ENCODE results near the gene STIMATE. TPM values are rescaled to one million over a fixed set of nuclear protein-coding genes. Genes with fewer than 3 reads are reported as not detected.

STIMATE gene
- total and polyA plus RNA-seq, 2 of the 4 experiments (the other 2 are of a cell fraction), result 10.6 to 17.8 TPM

GRCh38 chr3:52896151-52896550 lies 1.2 kb downstream of the STIMATE start:
- in situ Hi-C loops (cut with MboI; ENCODE audit: low sequenced_read_pairs), result no loop called here
- CTCF ChIA-PET, result interaction anchor here (0.6 kb wide), 1 partner anchor 406 kb away, joined by 3 read pairs; no protein-coding TSS in a partner anchor

More at GRCh38 chr3:52896151-52896550, 1.2 kb downstream of the STIMATE start:
- H2AK5ac ChIP-seq (ENCODE audit: low read depth, low read length), result no peak overlapping the region
- no peak overlapping the region for H4K5ac ChIP-seq (ENCODE audit: low read depth, low read length)
- H4K8ac ChIP-seq (ENCODE audit: low read depth in 2 of 2, low read length in 2 of 2), result no peak overlapping the region
- H3K79me1 ChIP-seq (ENCODE audit: low read depth in 1 of 2, low read length in 2 of 2), result peaks cover 15 to 48% of the 10 kb centered on the region in 2 experiments
- H3K4me3 ChIP-seq (ENCODE audit: insufficient read depth, low read depth, low read length), result no peak overlapping the region
- H2BK20ac ChIP-seq (ENCODE audit: low read depth, low read length), result no peak overlapping the region
- TF ChIP-seq USF2 (IDR thresholded peaks at IDR 0.05; ENCODE audit: low read depth, low read length) (no peak), SMC3 (IDR thresholded peaks at IDR 0.05; ENCODE audit: low read depth, low read length) (no peak), CHD1 (IDR thresholded peaks at IDR 0.05; ENCODE audit: low read depth, low read length) (no peak), RAD21 (IDR thresholded peaks at IDR 0.05; ENCODE audit: low read length) (no peak), RFX5 (IDR thresholded peaks at IDR 0.05; ENCODE audit: low read depth, low read length) (no peak), RCOR1 (IDR thresholded peaks at IDR 0.05; ENCODE audit: insufficient replicate concordance, low read length) (no peak), CTCF (conservative IDR thresholded peaks at IDR 0.05; ENCODE audit: low read depth, low read length) (no peak), MAZ (IDR thresholded peaks at IDR 0.05; ENCODE audit: borderline replicate concordance, low read depth, low read length) (no peak), BHLHE40 (IDR thresholded peaks at IDR 0.05; ENCODE audit: low read depth, low read length) (no peak), MAFK (IDR thresholded peaks at IDR 0.05; ENCODE audit: low read depth, low read length) (no peak), ELK1 (IDR thresholded peaks at IDR 0.05; ENCODE audit: borderline replicate concordance, low read depth, low read length) (no peak), POLR2A (IDR thresholded peaks at IDR 0.05; ENCODE audit: low read depth, low read length) (no peak), NFE2L2 (IDR thresholded peaks at IDR 0.05; ENCODE audit: low read depth, low read length) (no peak), CEBPB (IDR thresholded peaks at IDR 0.05; ENCODE audit: low read depth, low read length) (no peak), MXI1 (IDR thresholded peaks at IDR 0.05; ENCODE audit: borderline replicate concordance, low read depth, low read length) (no peak), FOS (IDR thresholded peaks at IDR 0.05; ENCODE audit: low read depth, low read length) (no peak)
- ATAC-seq (ENCODE audit: low read depth) (no peak), DNase-seq (no peak)
- 0 out of 2 replicates have a peak overlapping the region, but pooled peaks have one; percentile 76 for H3K9ac ChIP-seq (ENCODE audit: low read depth, low read length)
- WGBS, 2 experiments (ENCODE audit: extremely low coverage in 2 of 2, insufficient read length in 1 of 2), result no CpG with 5 or more reads among the region's 3 CpGs
- no peak overlapping the region for H2BK15ac ChIP-seq (ENCODE audit: low read depth, low read length)
- peak overlapping the region; percentile 70; the same call in 1 of the 2 replicates for H3K23ac ChIP-seq (ENCODE audit: low read depth, low read length)
- dilution Hi-C loops (cut with HindIII; ENCODE audit: low sequenced_read_pairs, unreplicated experiment), result no loop called here
- no peak overlapping the region for H3K14ac ChIP-seq (replicated peaks; ENCODE audit: low read depth, low read length)
- H3K27me3 ChIP-seq (ENCODE audit: control insufficient read depth, insufficient read depth, low read length), result no peaks in the 10 kb centered on the region
- H3K4me2 ChIP-seq (ENCODE audit: low read depth, low read length), result peak overlapping the region; percentile 21; the same call in 1 of the 2 replicates
- H3K18ac ChIP-seq (ENCODE audit: low read depth, low read length), result no peak overlapping the region
- no peak overlapping the region for H2BK5ac ChIP-seq (ENCODE audit: low read depth, low read length, poor library complexity, severe bottlenecking)
- no peak overlapping the region for H4K91ac ChIP-seq (ENCODE audit: insufficient read depth, low read depth, low read length)
- intact Hi-C loops (cut with micrococcal nuclease), result no loop called here
- no peak overlapping the region for H2AK9ac ChIP-seq (replicated peaks; ENCODE audit: low read depth, low read length, poor library complexity)
- H3K9me3 ChIP-seq (ENCODE audit: control insufficient read depth, insufficient read depth, low read length), result no peaks in the 10 kb centered on the region
- no peak overlapping the region for H2AFZ ChIP-seq (replicated peaks; ENCODE audit: low read length, poor library complexity)
- no peak overlapping the region for H2BK120ac ChIP-seq (ENCODE audit: low read depth, low read length)
- H3K9me1 ChIP-seq (ENCODE audit: insufficient read depth, low read length), result peaks cover 17% of the 10 kb centered on the region; the same call in 1 of the 2 replicates
- POLR2A ChIA-PET (ENCODE audit: unreplicated experiment), result interaction anchor here (0.7 kb wide), 1 partner anchor 57 kb away, joined by 4 read pairs; no protein-coding TSS in a partner anchor
- H3K4me1 ChIP-seq (ENCODE audit: control insufficient read depth, insufficient read depth, low read length), result peaks cover 14% of the 10 kb centered on the region
- no peak overlapping the region for H3K56ac ChIP-seq (ENCODE audit: extremely low read depth, insufficient read depth, low read length)
- no peak overlapping the region for H3K27ac ChIP-seq (ENCODE audit: insufficient read depth, low read length)
- no TSS peak for BruUV-seq (replicated peaks)
- 0 out of 2 replicates have a peak, but pooled peaks cover 3% of the 10 kb centered on the region for H4K20me1 ChIP-seq (ENCODE audit: insufficient read depth, low read length)
- no peaks in the 10 kb centered on the region for H3K36me3 ChIP-seq (ENCODE audit: control insufficient read depth, insufficient read depth, low read length)
- H3K4ac ChIP-seq (ENCODE audit: low read depth, low read length), result no peak overlapping the region

Measured in IMR-90 (cell line).